ENCODE measurements around the gene DOCK9. TPM values are rescaled to one million over a fixed set of nuclear protein-coding genes. Genes with fewer than 3 reads are reported as not detected.

DOCK9 gene
- total RNA-seq, 4 donors from 2014 or later: 121 to 240 (median 200) TPM

DNA sequence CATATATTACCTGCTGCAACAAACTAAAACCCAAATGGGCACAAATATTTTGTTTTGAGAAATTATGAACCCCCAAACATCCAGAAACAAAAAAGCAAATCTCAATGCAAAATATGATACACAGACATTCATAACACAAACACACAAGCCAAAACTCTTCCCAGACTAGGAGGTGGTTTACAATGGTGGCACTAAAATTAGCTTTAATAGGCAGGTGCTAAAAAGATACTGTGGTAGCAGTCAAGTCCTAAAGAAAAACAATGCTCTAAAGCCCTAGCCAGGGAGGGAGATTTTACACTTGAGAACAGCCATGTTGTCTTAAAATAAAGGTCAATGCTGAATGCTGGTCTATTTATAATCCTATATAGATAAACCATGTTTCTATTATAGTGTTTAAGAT lies 65.0 kb downstream of the DOCK9 start:
- no peak overlapping the region for H3K4me3 ChIP-seq
- no peaks in the 10 kb centered on the region for H3K27me3 ChIP-seq
- no peak for TF ChIP-seq POLR2A (IDR thresholded peaks at IDR 0.05)
- no peak for TF ChIP-seq EP300 (IDR thresholded peaks at IDR 0.05)
- peaks cover 6% of the 10 kb centered on the region for H3K4me1 ChIP-seq
- H3K36me3 ChIP-seq: peaks cover 8% of the 10 kb centered on the region
- no peaks in the 10 kb centered on the region for H3K9me3 ChIP-seq
- no peak for DNase-seq (ENCODE audit: low spot score in 2 of 2)
- H3K27ac ChIP-seq: no peak overlapping the region

- Histone ChIP-seq H3K4me3 (no peak overlapping the region), H3K27me3 (no peaks in the 10 kb centered on the region), H3K36me3 (peaks cover 22% of the 10 kb centered on the region), H3K27ac (peak overlapping the region; percentile 65), H3K9me3 (no peaks in the 10 kb centered on the region), H3K4me1 (no peaks in the 10 kb centered on the region)
- WGBS: 71% methylated on average over 2 of the region's 2 CpGs
- TF ChIP-seq CTCF (IDR thresholded peaks at IDR 0.05): no peak
- no peak for TF ChIP-seq POLR2A (IDR thresholded peaks at IDR 0.05)
- no peak for TF ChIP-seq EP300 (IDR thresholded peaks at IDR 0.05)
- TF ChIP-seq POLR2AphosphoS5 (IDR thresholded peaks at IDR 0.05): no peak
- DNase-seq (ENCODE audit: low spot score in 2 of 2): no peak
Measured at GRCh38 chr13:98910501-98910951, 67.3 kb downstream of the DOCK9 start.

DNA sequence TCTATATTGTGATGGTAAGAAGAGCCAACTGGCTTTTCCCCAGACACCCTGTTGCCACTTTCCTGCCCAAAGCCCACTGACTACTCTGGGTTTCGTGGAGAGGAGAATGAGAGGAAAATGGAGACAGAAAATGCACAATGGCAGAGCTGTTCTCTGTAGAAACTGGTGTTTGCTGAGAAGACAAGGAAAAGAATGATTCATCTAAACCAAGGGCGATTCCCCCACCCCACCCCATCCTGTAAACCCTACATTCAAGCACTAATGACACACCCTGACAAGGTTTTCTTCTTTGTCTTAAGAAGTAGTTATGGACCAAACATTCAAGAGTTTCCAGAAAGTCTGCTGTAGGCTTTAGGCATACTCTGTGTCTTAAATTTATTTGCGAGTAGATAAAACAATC lies 68.8 kb downstream of the DOCK9 start:
- no peaks in the 10 kb centered on the region for H3K4me1 ChIP-seq
- WGBS: 77% methylated on average over 3 of the region's 3 CpGs
- DNase-seq (ENCODE audit: low spot score in 2 of 2): no peak
- H3K4me3 ChIP-seq: no peak overlapping the region
- H3K27ac ChIP-seq: peak overlapping the region; percentile 64
- no peaks in the 10 kb centered on the region for H3K27me3 ChIP-seq
- no peaks in the 10 kb centered on the region for H3K9me3 ChIP-seq
- TF ChIP-seq POLR2A (IDR thresholded peaks at IDR 0.05): no peak
- no peak for TF ChIP-seq POLR2AphosphoS5 (IDR thresholded peaks at IDR 0.05)
- TF ChIP-seq CTCF (IDR thresholded peaks at IDR 0.05): no peak
- no peak for TF ChIP-seq EP300 (IDR thresholded peaks at IDR 0.05)
- H3K36me3 ChIP-seq: peaks cover 14% of the 10 kb centered on the region

GRCh38 chr13:98906746-98907502 lies 70.9 kb downstream of the DOCK9 start:
- Histone ChIP-seq H3K27me3 (no peaks in the 10 kb centered on the region), H3K9me3 (no peaks in the 10 kb centered on the region), H3K4me1 (no peaks in the 10 kb centered on the region), H3K4me3 (no peak overlapping the region), H3K27ac (no peak overlapping the region), H3K36me3 (peaks cover 27% of the 10 kb centered on the region)
- TF ChIP-seq POLR2AphosphoS5 (IDR thresholded peaks at IDR 0.05) (no peak), CTCF (IDR thresholded peaks at IDR 0.05) (no peak), POLR2A (IDR thresholded peaks at IDR 0.05) (no peak), EP300 (IDR thresholded peaks at IDR 0.05) (no peak)
- no peak for DNase-seq (ENCODE audit: low spot score in 2 of 2)
- WGBS: 93% methylated on average over 8 of the region's 8 CpGs

DNA sequence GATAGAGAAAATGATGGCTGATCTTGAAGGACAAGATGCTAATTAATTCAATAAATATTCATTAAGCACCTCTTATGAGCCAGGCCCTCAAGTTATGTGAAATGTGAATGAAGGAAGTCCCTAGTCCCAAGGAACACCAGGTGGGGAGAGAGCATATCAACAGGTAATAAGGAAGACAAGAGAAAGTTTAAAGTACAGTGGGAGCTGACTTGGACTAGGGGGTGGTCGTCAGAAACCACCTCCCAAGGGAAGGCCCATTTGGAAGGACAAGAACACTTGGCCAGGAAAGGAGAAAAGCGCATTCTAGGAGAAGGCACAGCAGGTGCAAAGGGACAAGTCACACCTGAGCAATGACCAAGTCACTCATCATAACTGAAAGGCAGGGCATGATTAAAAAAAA lies 72.7 kb downstream of the DOCK9 start:
- no peaks in the 10 kb centered on the region for H3K27me3 ChIP-seq
- no peaks in the 10 kb centered on the region for H3K4me1 ChIP-seq
- no peak overlapping the region for H3K27ac ChIP-seq
- no peak for DNase-seq (ENCODE audit: low spot score in 2 of 2)
- peaks cover 42% of the 10 kb centered on the region for H3K36me3 ChIP-seq
- no peaks in the 10 kb centered on the region for H3K9me3 ChIP-seq
- H3K4me3 ChIP-seq: no peak overlapping the region
- TF ChIP-seq POLR2AphosphoS5 (IDR thresholded peaks at IDR 0.05): no peak
- TF ChIP-seq CTCF (IDR thresholded peaks at IDR 0.05): no peak
- TF ChIP-seq POLR2A (IDR thresholded peaks at IDR 0.05): no peak
- TF ChIP-seq EP300 (IDR thresholded peaks at IDR 0.05): no peak
- WGBS: 88% methylated on average over 2 of the region's 2 CpGs

All from suprapubic skin (tissue), 4 donors.